Neural crest cell (in vitro differentiated cells): ENCODE results near the gene B4GALT1. TPM values are rescaled to one million over a fixed set of nuclear protein-coding genes. Genes with fewer than 3 reads are reported as not detected.
A peak's percentile ranks its signal among the peaks of the same experiment; 100 is the strongest.

ENCODE experiments used
- DNase-seq: peaks from one replicate; pipeline ENCODE4 v3.0.0; 2021; ENCODE audit warnings: low read depth, mixed read lengths, low spot score
- H3K27ac Mint-ChIP-seq: one replicate; pipeline ENCODE4 v1.8.0; 2021; ENCODE audit warnings: mild to moderate bottlenecking, mixed read lengths; ENCODE audit not compliant: unreplicated experiment
- H3K27me3 Mint-ChIP-seq: 2 replicates; pipeline ENCODE4 v1.8.0; 2021; ENCODE audit warnings: low read depth, mild to moderate bottlenecking, mixed read lengths
- H3K36me3 Mint-ChIP-seq: 2 replicates; pipeline ENCODE4 v1.8.0; 2021; ENCODE audit warnings: low read depth, mild to moderate bottlenecking, mixed read lengths
- H3K4me1 Mint-ChIP-seq: 2 replicates; pipeline ENCODE4 v1.8.0; 2021; ENCODE audit warnings: mixed read lengths
- H3K4me3 Mint-ChIP-seq: one replicate; pipeline ENCODE4 v1.8.0; 2021; ENCODE audit warnings: mild to moderate bottlenecking, mixed read lengths
- H3K9me3 Mint-ChIP-seq: 2 replicates; pipeline ENCODE4 v1.8.0; 2021; ENCODE audit warnings: mixed read lengths
- total RNA-seq: library from RNA; stranded (reverse); gene quantifications from 2 replicates; pipeline ENCODE4 v1.2.1, GENCODE V29; 2021
- TF ChIP-seq, protein P1 (sequence below): fragments of 200-600 bp; sonication (generic); conservative IDR thresholded peaks from 2 replicates; pipeline ENCODE4 v1.5.0; 2021; ENCODE audit warnings: antibody characterized with exemption, mild to moderate bottlenecking

B4GALT1 gene
- total RNA-seq, 1 donor from 2014 or later = 17.9 TPM

DNA sequence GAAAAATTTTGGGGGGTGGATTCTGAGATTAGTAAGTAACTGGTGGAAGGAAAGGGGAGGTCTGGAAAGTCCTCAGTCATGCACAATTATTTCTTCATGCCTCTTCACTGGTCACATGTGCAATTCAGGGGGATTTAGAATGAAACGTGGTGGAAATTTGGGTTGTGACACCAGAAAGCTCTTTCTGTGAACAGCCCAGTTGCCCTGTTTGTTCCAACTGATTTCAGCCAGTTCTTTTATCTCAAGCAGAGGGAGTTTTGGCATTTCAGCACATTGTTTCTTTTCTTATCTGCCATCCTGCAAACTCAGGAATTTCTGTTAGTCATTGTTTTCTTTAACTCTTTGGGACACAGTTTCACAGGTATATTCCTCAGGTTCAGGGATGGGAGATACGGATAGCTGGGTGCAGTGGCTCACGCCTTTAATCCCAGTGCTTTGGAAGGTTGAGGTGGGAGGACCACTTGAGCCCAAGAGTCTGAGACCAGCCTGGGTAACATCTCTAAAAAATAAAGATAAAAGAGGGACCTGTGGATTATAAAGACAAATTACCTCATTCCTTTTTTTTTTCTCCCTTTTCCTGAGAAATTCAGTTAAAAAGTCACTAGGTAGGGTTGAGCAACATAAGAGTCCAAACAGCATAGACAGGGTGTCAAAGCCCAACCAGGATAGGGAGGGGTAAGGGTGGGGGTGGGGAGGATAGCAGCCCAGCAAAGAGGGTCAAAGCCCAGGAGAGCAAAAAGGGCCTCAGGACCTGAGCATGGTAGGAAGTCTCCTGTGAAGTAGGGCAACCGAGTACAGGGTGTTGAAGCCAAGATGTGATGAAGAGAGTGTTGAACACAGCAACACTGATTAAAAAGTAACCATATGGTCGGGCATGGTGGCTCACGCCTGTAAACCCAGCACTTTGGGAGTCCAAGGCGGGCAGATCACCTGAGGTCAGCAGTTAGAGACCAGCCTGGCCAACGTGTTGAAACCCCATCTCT lies 5.4 kb upstream of the B4GALT1 start:
- peaks cover 9% of the 10 kb centered on the region for H3K27me3 Mint-ChIP-seq
- H3K36me3 Mint-ChIP-seq = no peaks in the 10 kb centered on the region
- H3K4me1 Mint-ChIP-seq = peaks cover 10% of the 10 kb centered on the region
- no peak for DNase-seq
- TF ChIP-seq, protein P1, sequence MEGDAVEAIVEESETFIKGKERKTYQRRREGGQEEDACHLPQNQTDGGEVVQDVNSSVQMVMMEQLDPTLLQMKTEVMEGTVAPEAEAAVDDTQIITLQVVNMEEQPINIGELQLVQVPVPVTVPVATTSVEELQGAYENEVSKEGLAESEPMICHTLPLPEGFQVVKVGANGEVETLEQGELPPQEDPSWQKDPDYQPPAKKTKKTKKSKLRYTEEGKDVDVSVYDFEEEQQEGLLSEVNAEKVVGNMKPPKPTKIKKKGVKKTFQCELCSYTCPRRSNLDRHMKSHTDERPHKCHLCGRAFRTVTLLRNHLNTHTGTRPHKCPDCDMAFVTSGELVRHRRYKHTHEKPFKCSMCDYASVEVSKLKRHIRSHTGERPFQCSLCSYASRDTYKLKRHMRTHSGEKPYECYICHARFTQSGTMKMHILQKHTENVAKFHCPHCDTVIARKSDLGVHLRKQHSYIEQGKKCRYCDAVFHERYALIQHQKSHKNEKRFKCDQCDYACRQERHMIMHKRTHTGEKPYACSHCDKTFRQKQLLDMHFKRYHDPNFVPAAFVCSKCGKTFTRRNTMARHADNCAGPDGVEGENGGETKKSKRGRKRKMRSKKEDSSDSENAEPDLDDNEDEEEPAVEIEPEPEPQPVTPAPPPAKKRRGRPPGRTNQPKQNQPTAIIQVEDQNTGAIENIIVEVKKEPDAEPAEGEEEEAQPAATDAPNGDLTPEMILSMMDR = no peak
- H3K9me3 Mint-ChIP-seq = no peaks in the 10 kb centered on the region
- H3K4me3 Mint-ChIP-seq = no peak overlapping the region
- no peak overlapping the region for H3K27ac Mint-ChIP-seq

GRCh38 chr9:33170464-33171415 lies 3.6 kb upstream of the B4GALT1 start:
- Mint-ChIP-seq H3K27ac (no peak overlapping the region), H3K4me3 (peak overlapping the region; percentile 59), H3K9me3 (no peaks in the 10 kb centered on the region), H3K4me1 (peaks cover 17% of the 10 kb centered on the region), H3K36me3 (no peaks in the 10 kb centered on the region), H3K27me3 (peaks cover 9% of the 10 kb centered on the region)
- TF ChIP-seq, protein P1 = no peak
- no peak for DNase-seq

DNA sequence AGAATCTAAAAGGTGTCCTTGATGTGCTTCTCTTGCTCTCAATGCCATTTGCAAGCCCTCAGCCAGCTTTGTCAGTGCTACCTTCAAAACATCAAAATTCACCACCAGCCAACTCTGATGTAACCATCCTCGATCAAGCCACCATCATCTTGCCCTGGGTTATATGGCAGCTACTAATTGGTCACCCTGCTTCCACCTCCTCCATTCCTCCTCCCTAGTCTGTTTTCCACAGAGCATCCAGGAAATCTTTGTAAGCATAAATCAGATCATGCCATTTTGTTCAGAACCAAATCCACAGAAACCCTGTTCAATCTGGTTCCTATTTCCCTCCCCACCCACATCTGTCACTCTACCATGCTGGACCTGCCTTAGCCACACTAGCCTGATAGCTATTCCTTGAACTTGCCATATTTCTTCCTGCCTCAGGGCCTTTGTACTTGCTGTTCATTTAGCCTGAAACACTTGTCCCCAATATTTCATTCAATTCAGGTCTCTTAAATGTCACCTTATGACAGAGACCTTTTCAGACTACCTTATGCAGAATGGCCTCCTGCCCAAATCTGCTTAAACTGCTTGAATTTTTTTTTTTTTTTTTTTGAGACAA lies 1.9 kb upstream of the B4GALT1 start:
- TF ChIP-seq, protein P1 = no peak
- no peak overlapping the region for H3K27ac Mint-ChIP-seq
- no peaks in the 10 kb centered on the region for H3K36me3 Mint-ChIP-seq
- peaks cover 9% of the 10 kb centered on the region for H3K27me3 Mint-ChIP-seq
- DNase-seq = no peak
- no peaks in the 10 kb centered on the region for H3K9me3 Mint-ChIP-seq
- peak overlapping the region; percentile 67 for H3K4me3 Mint-ChIP-seq
- peaks cover 32% of the 10 kb centered on the region for H3K4me1 Mint-ChIP-seq

DNA sequence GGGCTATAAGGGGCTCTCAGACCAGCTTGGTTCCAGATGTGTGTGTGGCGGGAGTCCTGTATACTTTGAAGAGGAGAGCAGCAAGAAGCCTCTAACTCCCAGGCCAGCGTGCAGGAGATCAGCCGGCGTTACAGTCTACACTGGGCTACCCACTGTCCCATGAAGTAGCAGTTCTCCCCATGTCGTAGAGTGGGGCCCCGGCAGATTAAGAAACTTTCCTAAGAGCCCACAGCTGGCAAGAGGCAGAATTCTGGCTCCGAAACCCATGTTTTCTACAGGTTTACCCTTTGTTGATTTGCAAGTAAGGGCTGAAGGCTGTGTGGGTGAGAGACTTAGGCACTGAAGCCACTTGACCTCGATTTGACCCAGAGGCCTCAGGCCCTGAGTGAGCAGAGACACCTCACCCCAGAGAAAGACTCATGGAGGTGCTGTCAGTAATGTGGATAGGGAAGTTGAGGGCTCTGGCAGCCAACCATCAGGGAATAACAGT lies 881 bp upstream of the B4GALT1 start:
- TF ChIP-seq, protein P1 = no peak
- H3K36me3 Mint-ChIP-seq = no peaks in the 10 kb centered on the region
- peaks cover 33% of the 10 kb centered on the region for H3K4me1 Mint-ChIP-seq
- H3K27ac Mint-ChIP-seq = peak overlapping the region; percentile 94
- no peaks in the 10 kb centered on the region for H3K9me3 Mint-ChIP-seq
- DNase-seq = no peak
- peaks cover 9% of the 10 kb centered on the region for H3K27me3 Mint-ChIP-seq
- H3K4me3 Mint-ChIP-seq = peak overlapping the region; percentile 67
